ENCODE results near the gene GCN1. TPM values are rescaled to one million over a fixed set of nuclear protein-coding genes. Genes with fewer than 3 reads are reported as not detected.

The GCN1 gene
- total RNA-seq, 1 experiment from 2014 or later: 254 TPM

DNA sequence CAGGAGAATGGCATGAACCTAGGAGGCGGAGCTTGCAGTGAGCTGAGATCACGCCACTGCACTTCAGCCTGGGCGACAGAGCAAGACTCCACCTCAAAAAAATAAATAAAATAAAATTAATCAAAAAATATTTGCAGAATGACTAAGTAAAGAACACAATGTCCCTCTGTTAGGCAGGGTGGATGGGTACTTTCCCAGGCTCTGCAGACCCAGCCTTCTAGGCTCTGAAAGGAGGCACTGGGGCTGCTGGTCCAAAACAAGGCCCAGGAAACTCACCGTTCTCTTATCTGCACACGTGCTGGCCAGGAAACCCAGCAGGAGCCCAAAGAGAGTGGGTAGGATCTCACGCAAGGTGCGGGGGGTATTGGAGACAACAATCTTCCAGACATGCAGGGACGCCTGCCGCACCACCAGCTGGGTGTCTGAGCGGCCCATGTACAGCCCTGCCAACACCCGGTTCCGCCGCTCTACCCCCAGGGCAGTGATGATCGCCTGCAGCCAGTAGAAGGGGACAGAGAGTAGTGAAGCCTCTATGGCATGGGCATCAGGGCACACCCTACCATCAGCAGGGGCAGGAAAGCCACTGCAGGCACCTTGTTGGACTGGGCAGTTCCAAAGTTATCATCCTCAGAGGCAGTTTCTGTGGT, 52.2 kb downstream of the GCN1 start:
- Histone ChIP-seq H3K79me2 (ENCODE audit: low read length) (no peaks in the 10 kb centered on the region), H3K9me2 (replicated peaks; ENCODE audit: low read length) (no peaks in the 10 kb centered on the region), H3K36me3 (ENCODE audit: low read depth, low read length) (peaks cover 90% of the 10 kb centered on the region), H3K4me3 (ENCODE audit: low read length) (no peak overlapping the region), H4K20me1 (ENCODE audit: low read length) (no peaks in the 10 kb centered on the region), H3K9me3 (ENCODE audit: low read length) (no peaks in the 10 kb centered on the region), H3K27me3 (ENCODE audit: low read length) (no peaks in the 10 kb centered on the region), H3K27ac (ENCODE audit: low read length) (peak overlapping the region; percentile 75), H2AFZ (ENCODE audit: low read length) (no peak overlapping the region), H3K4me2 (ENCODE audit: low read length) (no peak overlapping the region), H3F3A (ENCODE audit: low read length, unreplicated experiment) (no peaks in the 10 kb centered on the region), H3K9ac (ENCODE audit: low read length) (peak overlapping the region; percentile 36; the same call in 1 of the 2 replicates), H3K4me1 (ENCODE audit: insufficient read depth, low read length) (peaks cover 7% of the 10 kb centered on the region)
- ATAC-seq (peak; percentile 93), DNase-seq (peak; percentile 61)
- ChIA-PET CTCF (interaction anchor here (0.6 kb wide), 1 partner anchor 16 kb away, joined by 3 read pairs; no protein-coding TSS in a partner anchor), POLR2A (ENCODE audit: unreplicated experiment) (no interaction called here)
- TF ChIP-seq EZH2 (IDR thresholded peaks at IDR 0.05; ENCODE audit: low read length, unreplicated experiment): no peak
- TF ChIP-seq EZH2phosphoT487 (IDR thresholded peaks at IDR 0.05; ENCODE audit: borderline replicate concordance, low read length): no peak
- TF ChIP-seq, protein P1, sequence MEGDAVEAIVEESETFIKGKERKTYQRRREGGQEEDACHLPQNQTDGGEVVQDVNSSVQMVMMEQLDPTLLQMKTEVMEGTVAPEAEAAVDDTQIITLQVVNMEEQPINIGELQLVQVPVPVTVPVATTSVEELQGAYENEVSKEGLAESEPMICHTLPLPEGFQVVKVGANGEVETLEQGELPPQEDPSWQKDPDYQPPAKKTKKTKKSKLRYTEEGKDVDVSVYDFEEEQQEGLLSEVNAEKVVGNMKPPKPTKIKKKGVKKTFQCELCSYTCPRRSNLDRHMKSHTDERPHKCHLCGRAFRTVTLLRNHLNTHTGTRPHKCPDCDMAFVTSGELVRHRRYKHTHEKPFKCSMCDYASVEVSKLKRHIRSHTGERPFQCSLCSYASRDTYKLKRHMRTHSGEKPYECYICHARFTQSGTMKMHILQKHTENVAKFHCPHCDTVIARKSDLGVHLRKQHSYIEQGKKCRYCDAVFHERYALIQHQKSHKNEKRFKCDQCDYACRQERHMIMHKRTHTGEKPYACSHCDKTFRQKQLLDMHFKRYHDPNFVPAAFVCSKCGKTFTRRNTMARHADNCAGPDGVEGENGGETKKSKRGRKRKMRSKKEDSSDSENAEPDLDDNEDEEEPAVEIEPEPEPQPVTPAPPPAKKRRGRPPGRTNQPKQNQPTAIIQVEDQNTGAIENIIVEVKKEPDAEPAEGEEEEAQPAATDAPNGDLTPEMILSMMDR (conservative IDR thresholded peaks at IDR 0.05; ENCODE audit: low read depth, low read length): no peak
- intact Hi-C loops (cut with micrococcal nuclease): no loop called here
- no TSS peak for BruUV-seq (replicated peaks)

DNA sequence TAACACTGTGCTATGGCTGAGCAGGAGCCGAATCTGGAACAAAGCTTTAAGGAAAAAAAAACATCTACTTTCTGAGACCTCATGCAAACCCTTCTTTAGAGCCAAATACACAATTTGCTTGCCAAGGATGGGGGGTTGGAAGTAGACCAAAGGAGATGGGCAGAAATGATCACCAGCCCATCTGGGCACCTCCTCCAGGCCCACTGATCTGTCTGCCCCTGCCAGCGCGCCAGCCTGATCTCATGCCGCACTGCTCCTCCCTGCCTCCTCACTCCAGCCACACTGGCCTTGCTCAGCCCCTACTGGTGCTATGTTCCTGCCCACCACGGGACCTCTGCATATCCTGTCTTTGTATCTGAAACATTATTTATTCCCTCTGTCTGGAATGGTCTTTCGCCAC, 53.2 kb downstream of the GCN1 start:
- H3K9me2 ChIP-seq (replicated peaks; ENCODE audit: low read length): no peaks in the 10 kb centered on the region
- no peak overlapping the region for H3K4me3 ChIP-seq (ENCODE audit: low read length)
- no peaks in the 10 kb centered on the region for H4K20me1 ChIP-seq (ENCODE audit: low read length)
- no peaks in the 10 kb centered on the region for H3K79me2 ChIP-seq (ENCODE audit: low read length)
- no peaks in the 10 kb centered on the region for H3K27me3 ChIP-seq (ENCODE audit: low read length)
- H3K27ac ChIP-seq (ENCODE audit: low read length): no peak overlapping the region
- DNase-seq (no peak), ATAC-seq (no peak)
- H2AFZ ChIP-seq (ENCODE audit: low read length): no peak overlapping the region
- intact Hi-C loops (cut with micrococcal nuclease): no loop called here
- peaks cover 12% of the 10 kb centered on the region for H3K4me1 ChIP-seq (ENCODE audit: insufficient read depth, low read length)
- H3K36me3 ChIP-seq (ENCODE audit: low read depth, low read length): peaks cover 90% of the 10 kb centered on the region
- no peak overlapping the region for H3K9ac ChIP-seq (ENCODE audit: low read length)
- H3K9me3 ChIP-seq (ENCODE audit: low read length): no peaks in the 10 kb centered on the region
- BruUV-seq (replicated peaks): no TSS peak
- no peak overlapping the region for H3K4me2 ChIP-seq (ENCODE audit: low read length)
- H3F3A ChIP-seq (ENCODE audit: low read length, unreplicated experiment): no peaks in the 10 kb centered on the region
- CTCF ChIA-PET: no interaction called here
- TF ChIP-seq, protein P1 (conservative IDR thresholded peaks at IDR 0.05; ENCODE audit: low read depth, low read length): no peak
- TF ChIP-seq EZH2phosphoT487 (IDR thresholded peaks at IDR 0.05; ENCODE audit: borderline replicate concordance, low read length) (no peak), EZH2 (IDR thresholded peaks at IDR 0.05; ENCODE audit: low read length, unreplicated experiment) (no peak)
- POLR2A ChIA-PET (ENCODE audit: unreplicated experiment): no interaction called here

DNA sequence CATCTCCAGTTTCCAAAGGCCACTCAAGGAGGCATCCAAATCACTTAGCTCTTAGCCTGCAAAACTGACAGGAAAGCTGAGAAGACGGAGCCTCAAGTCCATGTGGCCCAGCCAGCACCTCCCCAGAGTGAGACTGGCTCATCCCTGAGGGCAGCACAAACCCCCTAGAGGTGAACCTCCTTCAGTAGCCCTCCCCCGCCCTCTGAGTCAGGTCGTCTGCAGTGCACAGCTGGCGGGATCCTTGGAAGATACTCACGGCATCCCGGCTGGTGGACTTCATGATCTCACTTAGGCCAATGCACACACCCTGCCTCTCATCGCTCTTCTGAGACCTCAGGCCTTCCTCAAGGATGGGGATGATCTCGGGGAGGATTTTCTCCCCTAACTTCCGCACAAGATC, 53.9 kb downstream of the GCN1 start:
- no peak overlapping the region for H3K4me2 ChIP-seq (ENCODE audit: low read length)
- no peak for DNase-seq
- ATAC-seq: no peak
- H2AFZ ChIP-seq (ENCODE audit: low read length): no peak overlapping the region
- BruUV-seq (replicated peaks): no TSS peak
- no peak for TF ChIP-seq EZH2 (IDR thresholded peaks at IDR 0.05; ENCODE audit: low read length, unreplicated experiment)
- TF ChIP-seq, protein P1 (conservative IDR thresholded peaks at IDR 0.05; ENCODE audit: low read depth, low read length): no peak
- no peak for TF ChIP-seq EZH2phosphoT487 (IDR thresholded peaks at IDR 0.05; ENCODE audit: borderline replicate concordance, low read length)
- ChIA-PET CTCF (no interaction called here), POLR2A (ENCODE audit: unreplicated experiment) (no interaction called here)
- peaks cover 90% of the 10 kb centered on the region for H3K36me3 ChIP-seq (ENCODE audit: low read depth, low read length)
- H3K4me1 ChIP-seq (ENCODE audit: insufficient read depth, low read length): peaks cover 12% of the 10 kb centered on the region
- H3K27me3 ChIP-seq (ENCODE audit: low read length): no peaks in the 10 kb centered on the region
- H3K9me3 ChIP-seq (ENCODE audit: low read length): no peaks in the 10 kb centered on the region
- intact Hi-C loops (cut with micrococcal nuclease): no loop called here
- no peak overlapping the region for H3K4me3 ChIP-seq (ENCODE audit: low read length)
- no peaks in the 10 kb centered on the region for H3K79me2 ChIP-seq (ENCODE audit: low read length)
- no peaks in the 10 kb centered on the region for H3K9me2 ChIP-seq (replicated peaks; ENCODE audit: low read length)
- no peak overlapping the region for H3K9ac ChIP-seq (ENCODE audit: low read length)
- no peak overlapping the region for H3K27ac ChIP-seq (ENCODE audit: low read length)
- H4K20me1 ChIP-seq (ENCODE audit: low read length): no peaks in the 10 kb centered on the region
- H3F3A ChIP-seq (ENCODE audit: low read length, unreplicated experiment): no peaks in the 10 kb centered on the region

Measured in PC-3 (cell line).